GM12878 (cell line): ENCODE measurements around the gene FAM187B.

Experiments
- BHLHE40 ChIP-seq, 2 experiments: fragments of 450-650 bp in 1 of 2; IDR thresholded peaks; 2 replicates each; pipeline ENCODE4 v1.6.1; 2011 to 2017; ENCODE audit warnings: low read depth in 2 of 2, borderline replicate concordance in 1 of 2, improper control_type of control experiment in 1 of 2, low read length in 1 of 2, mild to moderate bottlenecking in 1 of 2
- BMI1 ChIP-seq: fragments of 450-650 bp; IDR thresholded peaks from 2 replicates; pipeline ENCODE4 v1.6.1; 2016; ENCODE audit warnings: mild to moderate bottlenecking, moderate library complexity, borderline replicate concordance
- CREM ChIP-seq: IDR thresholded peaks from 2 replicates; pipeline ENCODE4 v1.6.1; 2014; ENCODE audit warnings: antibody characterized with exemption, low read depth
- ETV6 ChIP-seq, 2 experiments: fragments of 450-650 bp in 1 of 2; IDR thresholded peaks in 1 of 2; conservative IDR thresholded peaks in 1 of 2; 2 replicates each; pipeline ENCODE4 v1.6.1; 2014; ENCODE audit warnings: antibody characterized with exemption in 1 of 2, borderline replicate concordance in 1 of 2, low read depth in 1 of 2, mild to moderate bottlenecking in 1 of 2, moderate library complexity in 1 of 2
- EZH2 ChIP-seq: IDR thresholded peaks from 2 replicates; pipeline ENCODE4 v1.6.1; 2012; ENCODE audit warnings: low read depth, mild to moderate bottlenecking, control low read depth, inconsistent platforms, low read length, borderline replicate concordance; ENCODE audit not compliant: control insufficient read depth
- GABPA ChIP-seq: IDR thresholded peaks from 2 replicates; pipeline ENCODE4 v1.6.1; 2014; ENCODE audit warnings: antibody characterized with exemption, low read depth, mild to moderate bottlenecking, inconsistent platforms
- HDAC2 ChIP-seq: fragments of 200-600 bp; sonication (generic); IDR thresholded peaks from 2 replicates; pipeline ENCODE4 v1.6.1; 2017
- POLR2A ChIP-seq: IDR thresholded peaks from 2 replicates; pipeline ENCODE4 v1.6.1; 2011; ENCODE audit warnings: low read depth, mild to moderate bottlenecking, low read length
- POLR2AphosphoS5 ChIP-seq: IDR thresholded peaks from 2 replicates; pipeline ENCODE4 v1.6.1; 2011; ENCODE audit warnings: mild to moderate bottlenecking, low read length, inconsistent platforms
- ZNF687 ChIP-seq: fragments of 450-650 bp; IDR thresholded peaks from 2 replicates; pipeline ENCODE4 v1.6.1; 2017; ENCODE audit warnings: mild to moderate bottlenecking, moderate library complexity
- TF ChIP-seq, protein P1 (sequence below), 3 experiments: IDR thresholded peaks in 2 of 3; conservative IDR thresholded peaks in 1 of 3; 2 replicates each; pipeline ENCODE4 v1.5.1; 2011; ENCODE audit warnings: low read depth in 3 of 3, low read length in 3 of 3, mild to moderate bottlenecking in 3 of 3, control low read depth in 2 of 3, moderate library complexity in 2 of 3, inconsistent platforms in 1 of 3, mixed read lengths in 1 of 3; ENCODE audit not compliant: control insufficient read depth in 2 of 3, insufficient read depth in 1 of 3; ENCODE audit errors: extremely low read depth in 1 of 3
- TF ChIP-seq, protein P2 (sequence below): IDR thresholded peaks from 2 replicates; pipeline ENCODE4 v1.6.1; 2012; ENCODE audit warnings: mild to moderate bottlenecking, low read depth, low read length

GRCh38 chr19:35211545-35212230 lies 16.9 kb downstream of the FAM187B start:
- TF ChIP-seq, protein P1, sequence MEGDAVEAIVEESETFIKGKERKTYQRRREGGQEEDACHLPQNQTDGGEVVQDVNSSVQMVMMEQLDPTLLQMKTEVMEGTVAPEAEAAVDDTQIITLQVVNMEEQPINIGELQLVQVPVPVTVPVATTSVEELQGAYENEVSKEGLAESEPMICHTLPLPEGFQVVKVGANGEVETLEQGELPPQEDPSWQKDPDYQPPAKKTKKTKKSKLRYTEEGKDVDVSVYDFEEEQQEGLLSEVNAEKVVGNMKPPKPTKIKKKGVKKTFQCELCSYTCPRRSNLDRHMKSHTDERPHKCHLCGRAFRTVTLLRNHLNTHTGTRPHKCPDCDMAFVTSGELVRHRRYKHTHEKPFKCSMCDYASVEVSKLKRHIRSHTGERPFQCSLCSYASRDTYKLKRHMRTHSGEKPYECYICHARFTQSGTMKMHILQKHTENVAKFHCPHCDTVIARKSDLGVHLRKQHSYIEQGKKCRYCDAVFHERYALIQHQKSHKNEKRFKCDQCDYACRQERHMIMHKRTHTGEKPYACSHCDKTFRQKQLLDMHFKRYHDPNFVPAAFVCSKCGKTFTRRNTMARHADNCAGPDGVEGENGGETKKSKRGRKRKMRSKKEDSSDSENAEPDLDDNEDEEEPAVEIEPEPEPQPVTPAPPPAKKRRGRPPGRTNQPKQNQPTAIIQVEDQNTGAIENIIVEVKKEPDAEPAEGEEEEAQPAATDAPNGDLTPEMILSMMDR (IDR thresholded peaks at IDR 0.05 in 2 of 3, conservative IDR thresholded peaks at IDR 0.05 in 1 of 3; ENCODE audit: control insufficient read depth in 2 of 3, extremely low read depth in 1 of 3, insufficient read depth in 1 of 3, low read depth in 3 of 3, low read length in 3 of 3): no peak
- no peak for TF ChIP-seq GABPA
- no peak for TF ChIP-seq HDAC2
- no peak for TF ChIP-seq CREM
- TF ChIP-seq POLR2A: no peak
- no peak for TF ChIP-seq BHLHE40 (IDR thresholded peaks at IDR 0.05; ENCODE audit: borderline replicate concordance in 1 of 2, low read depth in 2 of 2, low read length in 1 of 2)
- TF ChIP-seq ZNF687: no peak
- TF ChIP-seq, protein P2, sequence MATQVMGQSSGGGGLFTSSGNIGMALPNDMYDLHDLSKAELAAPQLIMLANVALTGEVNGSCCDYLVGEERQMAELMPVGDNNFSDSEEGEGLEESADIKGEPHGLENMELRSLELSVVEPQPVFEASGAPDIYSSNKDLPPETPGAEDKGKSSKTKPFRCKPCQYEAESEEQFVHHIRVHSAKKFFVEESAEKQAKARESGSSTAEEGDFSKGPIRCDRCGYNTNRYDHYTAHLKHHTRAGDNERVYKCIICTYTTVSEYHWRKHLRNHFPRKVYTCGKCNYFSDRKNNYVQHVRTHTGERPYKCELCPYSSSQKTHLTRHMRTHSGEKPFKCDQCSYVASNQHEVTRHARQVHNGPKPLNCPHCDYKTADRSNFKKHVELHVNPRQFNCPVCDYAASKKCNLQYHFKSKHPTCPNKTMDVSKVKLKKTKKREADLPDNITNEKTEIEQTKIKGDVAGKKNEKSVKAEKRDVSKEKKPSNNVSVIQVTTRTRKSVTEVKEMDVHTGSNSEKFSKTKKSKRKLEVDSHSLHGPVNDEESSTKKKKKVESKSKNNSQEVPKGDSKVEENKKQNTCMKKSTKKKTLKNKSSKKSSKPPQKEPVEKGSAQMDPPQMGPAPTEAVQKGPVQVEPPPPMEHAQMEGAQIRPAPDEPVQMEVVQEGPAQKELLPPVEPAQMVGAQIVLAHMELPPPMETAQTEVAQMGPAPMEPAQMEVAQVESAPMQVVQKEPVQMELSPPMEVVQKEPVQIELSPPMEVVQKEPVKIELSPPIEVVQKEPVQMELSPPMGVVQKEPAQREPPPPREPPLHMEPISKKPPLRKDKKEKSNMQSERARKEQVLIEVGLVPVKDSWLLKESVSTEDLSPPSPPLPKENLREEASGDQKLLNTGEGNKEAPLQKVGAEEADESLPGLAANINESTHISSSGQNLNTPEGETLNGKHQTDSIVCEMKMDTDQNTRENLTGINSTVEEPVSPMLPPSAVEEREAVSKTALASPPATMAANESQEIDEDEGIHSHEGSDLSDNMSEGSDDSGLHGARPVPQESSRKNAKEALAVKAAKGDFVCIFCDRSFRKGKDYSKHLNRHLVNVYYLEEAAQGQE: no peak
- no peak for TF ChIP-seq EZH2
- no peak for TF ChIP-seq BMI1
- no peak for TF ChIP-seq ETV6 (conservative IDR thresholded peaks at IDR 0.05 in 1 of 2, IDR thresholded peaks at IDR 0.05 in 1 of 2; ENCODE audit: borderline replicate concordance in 1 of 2, low read depth in 1 of 2)
- TF ChIP-seq POLR2AphosphoS5: no peak
